ENCODE data around the gene ABCA10. TPM values are rescaled to one million over a fixed set of nuclear protein-coding genes. Genes with fewer than 3 reads are reported as not detected.

Gene ABCA10
- total and polyA plus RNA-seq, 2 of the 8 experiments (the other 6 are each of a cell fraction or from before 2014, with no cell fraction given) = not detected

GRCh38 chr17:69222707-69223258, 5.8 kb downstream of the ABCA10 start (continued):
- TF ChIP-seq ASH2L (IDR thresholded peaks at IDR 0.05; ENCODE audit: low read length) (no peak), USF2 (IDR thresholded peaks at IDR 0.05; ENCODE audit: low read length) (no peak), JUN (IDR thresholded peaks at IDR 0.05; ENCODE audit: low read depth, low read length) (no peak), HDAC6 (IDR thresholded peaks at IDR 0.05; ENCODE audit: low read depth, low read length) (no peak)
